ENCODE data around the gene CFAP53. TPM values are rescaled to one million over a fixed set of nuclear protein-coding genes. Genes with fewer than 3 reads are reported as not detected.

Gene CFAP53
- total RNA-seq, 1 donor from 2014 or later = 0.69 TPM

DNA sequence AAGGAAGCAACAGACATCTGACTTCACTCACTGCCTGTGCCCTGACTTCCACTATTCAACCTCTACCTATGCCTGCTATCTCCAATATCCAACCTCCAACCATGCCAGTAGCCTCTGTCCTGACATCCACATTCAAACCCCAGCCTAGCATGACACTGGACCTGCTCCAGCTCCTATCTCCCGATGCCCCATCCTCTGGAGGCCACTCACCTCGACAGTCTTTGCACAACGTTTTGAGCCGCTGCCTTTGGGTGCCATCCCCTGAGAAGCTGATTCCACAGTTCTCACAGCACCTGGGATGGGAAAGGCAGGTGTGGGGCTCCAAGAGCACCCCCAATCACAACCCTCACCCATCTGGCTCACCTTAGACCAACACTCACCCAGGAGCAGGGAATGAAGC lies 10.2 kb upstream of the CFAP53 start:
- DNase-seq (ENCODE audit: low read depth) = no peak
- no peak overlapping the region for H3K4me3 ChIP-seq (ENCODE audit: low read depth, low read length)
- TF ChIP-seq, protein P1, sequence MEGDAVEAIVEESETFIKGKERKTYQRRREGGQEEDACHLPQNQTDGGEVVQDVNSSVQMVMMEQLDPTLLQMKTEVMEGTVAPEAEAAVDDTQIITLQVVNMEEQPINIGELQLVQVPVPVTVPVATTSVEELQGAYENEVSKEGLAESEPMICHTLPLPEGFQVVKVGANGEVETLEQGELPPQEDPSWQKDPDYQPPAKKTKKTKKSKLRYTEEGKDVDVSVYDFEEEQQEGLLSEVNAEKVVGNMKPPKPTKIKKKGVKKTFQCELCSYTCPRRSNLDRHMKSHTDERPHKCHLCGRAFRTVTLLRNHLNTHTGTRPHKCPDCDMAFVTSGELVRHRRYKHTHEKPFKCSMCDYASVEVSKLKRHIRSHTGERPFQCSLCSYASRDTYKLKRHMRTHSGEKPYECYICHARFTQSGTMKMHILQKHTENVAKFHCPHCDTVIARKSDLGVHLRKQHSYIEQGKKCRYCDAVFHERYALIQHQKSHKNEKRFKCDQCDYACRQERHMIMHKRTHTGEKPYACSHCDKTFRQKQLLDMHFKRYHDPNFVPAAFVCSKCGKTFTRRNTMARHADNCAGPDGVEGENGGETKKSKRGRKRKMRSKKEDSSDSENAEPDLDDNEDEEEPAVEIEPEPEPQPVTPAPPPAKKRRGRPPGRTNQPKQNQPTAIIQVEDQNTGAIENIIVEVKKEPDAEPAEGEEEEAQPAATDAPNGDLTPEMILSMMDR (conservative IDR thresholded peaks at IDR 0.05; ENCODE audit: low read depth, low read length) = no peak

DNA sequence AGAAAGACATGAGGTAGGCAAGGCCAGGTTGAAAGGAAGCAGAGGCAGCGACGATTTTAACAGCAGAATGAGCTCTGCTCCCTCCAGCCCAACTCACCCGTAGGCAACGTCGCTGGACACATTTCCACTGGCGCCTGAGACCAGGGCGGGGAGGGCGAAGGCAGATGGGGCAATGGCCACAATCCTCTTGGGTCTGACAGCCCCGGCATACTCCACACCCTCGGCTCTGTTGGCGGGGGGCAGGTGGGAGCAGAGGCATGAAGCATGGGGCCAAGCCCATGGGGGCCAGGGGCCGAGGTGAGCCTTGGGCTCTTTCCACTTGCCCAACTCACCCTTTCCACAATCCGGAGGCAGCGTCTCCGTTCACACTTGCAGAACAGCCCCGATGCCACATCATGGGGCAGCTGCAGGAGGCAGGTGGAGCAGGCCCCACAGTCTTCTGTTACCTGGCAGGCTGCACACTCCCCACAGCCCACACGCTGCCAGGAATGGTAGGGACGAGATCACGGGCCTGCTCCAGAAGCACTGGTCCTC lies 9.3 kb upstream of the CFAP53 start:
- TF ChIP-seq, protein P1 (conservative IDR thresholded peaks at IDR 0.05; ENCODE audit: low read depth, low read length) = no peak
- no peak for DNase-seq (ENCODE audit: low read depth)
- H3K4me3 ChIP-seq (ENCODE audit: low read depth, low read length) = no peak overlapping the region

DNA sequence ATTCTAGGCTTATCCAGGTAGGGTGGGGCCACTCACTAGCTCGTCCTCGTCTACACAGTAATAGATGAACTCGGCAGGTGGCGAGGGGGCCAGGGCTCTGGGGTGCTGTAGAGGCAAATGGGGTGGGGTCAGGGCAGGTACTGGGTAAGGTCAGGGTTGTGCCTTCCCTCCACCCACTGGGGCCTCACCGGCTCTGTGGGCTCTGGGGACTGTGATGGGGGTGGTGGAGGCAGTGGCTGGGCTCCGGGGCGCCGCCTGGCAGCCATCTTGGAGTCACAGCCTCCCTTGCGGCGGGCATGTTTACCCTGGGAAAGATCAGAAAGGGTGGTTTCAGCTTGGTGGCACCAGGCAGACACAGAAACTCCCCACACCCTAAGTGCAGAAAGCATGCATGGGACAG lies 8.6 kb upstream of the CFAP53 start:
- no peak for DNase-seq (ENCODE audit: low read depth)
- H3K4me3 ChIP-seq (ENCODE audit: low read depth, low read length) = no peak overlapping the region
- TF ChIP-seq, protein P1 (conservative IDR thresholded peaks at IDR 0.05; ENCODE audit: low read depth, low read length) = no peak

DNA sequence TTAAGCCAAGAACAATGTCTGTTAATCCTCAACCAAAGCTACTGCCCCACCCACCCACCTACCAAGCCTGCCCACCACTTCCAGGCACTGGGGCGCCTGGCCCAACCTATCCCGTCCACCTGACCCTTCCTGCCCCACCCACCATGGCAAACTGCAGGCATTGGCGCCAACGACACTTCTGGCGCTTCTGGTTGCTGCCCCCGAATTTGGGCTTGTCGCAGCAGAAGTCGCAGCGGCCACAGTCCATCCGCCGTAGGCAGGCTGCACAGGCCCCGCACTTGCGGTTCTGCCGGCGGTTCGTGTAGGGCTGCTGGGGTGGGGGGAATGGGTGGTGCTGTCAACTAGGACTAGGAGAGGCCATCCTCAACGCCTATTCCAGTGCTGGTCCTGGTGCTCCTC lies 7.7 kb upstream of the CFAP53 start:
- TF ChIP-seq, protein P1 (conservative IDR thresholded peaks at IDR 0.05; ENCODE audit: low read depth, low read length) = no peak
- no peak overlapping the region for H3K4me3 ChIP-seq (ENCODE audit: low read depth, low read length)
- DNase-seq (ENCODE audit: low read depth) = no peak

DNA sequence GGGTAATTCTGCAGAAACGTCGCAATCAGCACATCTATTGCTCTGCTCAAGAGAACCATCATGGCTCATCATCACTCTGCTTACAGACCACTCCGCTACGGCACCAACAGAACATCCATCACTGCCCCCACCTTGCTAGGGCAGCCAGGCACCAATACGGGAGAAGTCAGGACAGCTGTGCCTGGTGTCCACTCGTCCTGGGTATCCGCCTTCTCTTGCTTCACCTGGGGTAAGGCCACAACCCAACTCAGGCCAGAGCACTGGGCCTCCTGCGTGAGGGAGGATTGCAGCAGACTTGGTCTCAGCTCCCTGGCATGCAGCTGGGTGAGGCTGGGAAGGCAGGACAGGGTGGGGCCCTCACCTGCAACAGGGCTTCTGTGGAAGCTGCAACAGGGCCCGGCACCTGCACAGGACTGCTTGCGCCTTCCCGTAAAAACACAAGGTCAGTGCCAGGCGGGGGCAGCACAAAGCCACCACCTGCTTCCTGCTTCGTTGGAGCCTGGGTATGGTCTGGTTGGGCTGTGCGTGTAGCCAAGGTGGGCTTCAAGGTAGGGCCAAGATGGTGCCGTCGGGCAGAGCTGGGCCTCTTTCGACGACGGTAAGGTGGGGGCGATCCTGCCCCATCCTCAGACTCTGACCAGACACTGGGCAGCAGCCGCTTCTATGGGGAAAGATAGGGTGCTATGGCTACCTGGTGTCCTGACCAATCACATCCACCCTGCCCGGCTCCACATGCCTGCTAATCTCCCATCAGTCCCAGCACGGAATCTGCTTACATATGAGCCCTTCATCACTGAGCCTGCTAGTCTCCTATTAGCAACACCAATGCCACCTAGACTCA lies 7.1 kb upstream of the CFAP53 start:
- TF ChIP-seq, protein P1 (conservative IDR thresholded peaks at IDR 0.05; ENCODE audit: low read depth, low read length) = no peak
- no peak for DNase-seq (ENCODE audit: low read depth)
- no peak overlapping the region for H3K4me3 ChIP-seq (ENCODE audit: low read depth, low read length)

DNA sequence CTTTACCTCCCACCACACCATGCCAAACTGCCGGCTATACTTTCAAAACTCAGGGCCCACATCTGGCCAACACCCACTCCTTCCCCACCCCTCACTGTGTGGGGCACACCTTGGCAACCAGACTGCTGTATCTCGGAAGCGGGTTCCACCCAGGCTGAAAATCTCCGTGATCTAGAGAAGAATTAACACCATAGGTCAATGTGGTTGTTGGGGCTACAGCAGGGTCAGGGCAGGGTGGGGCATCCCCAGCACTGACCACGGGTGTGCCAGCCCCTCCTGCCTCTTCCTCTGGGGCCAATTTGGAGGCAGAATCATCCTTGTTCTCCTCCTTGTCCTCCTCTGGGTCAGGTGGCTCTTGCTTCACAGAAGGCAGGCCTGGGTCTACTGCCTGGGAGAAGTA lies 6.3 kb upstream of the CFAP53 start:
- TF ChIP-seq, protein P1 (conservative IDR thresholded peaks at IDR 0.05; ENCODE audit: low read depth, low read length) = no peak
- no peak for DNase-seq (ENCODE audit: low read depth)
- H3K4me3 ChIP-seq (ENCODE audit: low read depth, low read length) = no peak overlapping the region

All from epithelial cell of proximal tubule (primary cell).